Stimulated activated effector memory CD8-positive, alpha-beta T cell treated with anti-CD3 and anti-CD28 coated beads, Interleukin-12 subunit alpha, Interleukin-12 subunit beta, amount 100 ng/mL, for 72 hours (primary cell): Measurements from ENCODE around the gene CIAPIN1.

ENCODE experiments used
- ATAC-seq: fragments of 150-1000 bp; cut with Tn5 transposase; 2 replicates; pipeline ENCODE4 v1.10.0; 2021
- DNase-seq, 2 donors: peaks; one replicate each; pipeline ENCODE4 v3.0.0; 2021 to 2022; ENCODE audit warnings: low spot score in 2 of 2
- H3K27ac Mint-ChIP-seq: one replicate; pipeline ENCODE4 v1.8.0; 2022; ENCODE audit warnings: mild to moderate bottlenecking, mixed read lengths
- H3K36me3 Mint-ChIP-seq: one replicate; pipeline ENCODE4 v1.8.0; 2022; ENCODE audit warnings: mild to moderate bottlenecking, mixed read lengths
- H3K4me1 Mint-ChIP-seq: one replicate; pipeline ENCODE4 v1.8.0; 2022; ENCODE audit warnings: mixed read lengths
- H3K4me3 Mint-ChIP-seq: one replicate; pipeline ENCODE4 v1.8.0; 2022; ENCODE audit warnings: mild to moderate bottlenecking, mixed read lengths
- H3K9me3 Mint-ChIP-seq: one replicate; pipeline ENCODE4 v1.8.0; 2022; ENCODE audit warnings: mixed read lengths

CIAPIN1 gene

DNA sequence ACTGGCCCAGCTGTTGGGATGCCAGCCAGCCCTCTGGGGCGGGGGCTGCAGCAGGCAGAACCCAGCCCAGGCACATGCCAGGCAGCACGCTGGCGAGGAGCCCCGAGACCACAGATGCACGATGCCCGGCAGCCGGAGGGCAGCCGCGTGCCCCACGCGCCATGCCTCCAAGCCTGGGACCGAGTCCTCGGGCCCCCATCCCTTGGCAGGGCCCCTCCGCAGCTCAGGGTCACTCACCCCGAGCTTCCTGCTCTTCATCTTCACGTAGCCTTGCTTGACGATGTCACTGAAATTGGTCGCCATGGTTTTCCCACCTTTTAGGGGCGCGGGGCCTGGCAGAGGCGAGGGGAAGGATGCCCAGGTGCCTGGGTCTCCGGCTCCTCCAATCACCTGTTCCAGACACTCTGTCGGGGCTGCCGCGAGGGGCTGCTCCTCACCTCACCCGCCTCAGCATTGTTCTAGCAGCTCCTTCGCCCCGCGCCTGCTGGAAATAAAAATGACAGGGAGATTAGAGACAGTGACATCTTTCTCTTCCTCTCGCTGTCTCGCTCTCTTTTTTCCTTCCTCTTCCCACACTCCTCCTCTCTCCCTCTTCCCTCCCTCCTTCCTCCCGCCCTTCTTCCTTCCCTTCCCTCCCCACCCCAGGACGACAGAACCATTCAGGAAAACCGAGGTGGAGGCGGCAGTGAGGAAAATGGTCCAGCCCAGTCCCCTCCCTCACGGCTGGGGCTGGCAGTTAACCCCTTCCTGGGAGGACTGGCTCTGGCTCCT lies 32.2 kb upstream of the CIAPIN1 start:
- ATAC-seq (no peak), DNase-seq (no peak)
- no peak overlapping the region for H3K27ac Mint-ChIP-seq
- H3K4me3 Mint-ChIP-seq = no peak overlapping the region
- H3K36me3 Mint-ChIP-seq = peaks cover 6% of the 10 kb centered on the region
- peaks cover 30% of the 10 kb centered on the region for H3K4me1 Mint-ChIP-seq
- no peaks in the 10 kb centered on the region for H3K9me3 Mint-ChIP-seq

DNA sequence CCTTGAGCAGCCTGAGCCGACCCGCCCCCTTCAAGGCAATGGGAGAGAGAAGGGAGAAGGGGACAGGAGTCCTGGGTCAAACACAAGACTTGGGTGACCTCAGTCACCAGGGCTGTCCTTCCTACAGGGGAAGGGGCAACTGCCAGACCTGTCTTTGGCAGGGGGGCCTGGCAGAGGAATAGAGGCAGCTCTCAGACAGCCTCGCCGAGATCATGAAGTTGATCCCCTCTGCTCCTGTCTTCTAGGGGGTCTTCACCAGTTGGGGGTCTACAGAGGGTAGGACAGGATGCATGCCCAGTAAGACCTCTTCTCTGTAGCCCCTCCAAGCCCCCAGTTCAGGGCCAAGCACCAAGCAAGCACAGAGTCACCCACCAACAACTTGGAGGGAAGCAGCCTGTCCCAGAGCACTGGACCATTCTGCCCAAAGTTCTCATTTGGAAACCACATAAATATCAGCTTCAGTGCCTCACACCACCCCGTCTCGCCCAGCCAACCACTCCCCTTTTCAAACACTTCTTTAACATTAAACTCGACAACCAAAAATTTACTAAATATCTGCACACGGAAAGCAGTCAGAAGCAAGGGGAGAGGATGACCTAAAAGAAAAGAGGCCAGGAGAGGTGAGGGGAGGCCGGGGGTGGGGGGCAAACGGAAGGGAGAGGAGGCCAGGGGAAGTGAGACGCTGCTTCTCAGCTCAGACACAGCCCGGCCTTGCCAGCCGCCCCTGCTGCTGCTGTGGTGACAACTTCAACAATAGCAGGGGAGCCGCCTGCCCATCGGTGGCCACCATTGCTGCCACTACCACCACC lies 31.4 kb upstream of the CIAPIN1 start:
- Mint-ChIP-seq H3K4me1 (peaks cover 28% of the 10 kb centered on the region), H3K36me3 (peaks cover 6% of the 10 kb centered on the region), H3K9me3 (no peaks in the 10 kb centered on the region), H3K27ac (no peak overlapping the region), H3K4me3 (no peak overlapping the region)
- no peak for DNase-seq
- ATAC-seq = no peak

DNA sequence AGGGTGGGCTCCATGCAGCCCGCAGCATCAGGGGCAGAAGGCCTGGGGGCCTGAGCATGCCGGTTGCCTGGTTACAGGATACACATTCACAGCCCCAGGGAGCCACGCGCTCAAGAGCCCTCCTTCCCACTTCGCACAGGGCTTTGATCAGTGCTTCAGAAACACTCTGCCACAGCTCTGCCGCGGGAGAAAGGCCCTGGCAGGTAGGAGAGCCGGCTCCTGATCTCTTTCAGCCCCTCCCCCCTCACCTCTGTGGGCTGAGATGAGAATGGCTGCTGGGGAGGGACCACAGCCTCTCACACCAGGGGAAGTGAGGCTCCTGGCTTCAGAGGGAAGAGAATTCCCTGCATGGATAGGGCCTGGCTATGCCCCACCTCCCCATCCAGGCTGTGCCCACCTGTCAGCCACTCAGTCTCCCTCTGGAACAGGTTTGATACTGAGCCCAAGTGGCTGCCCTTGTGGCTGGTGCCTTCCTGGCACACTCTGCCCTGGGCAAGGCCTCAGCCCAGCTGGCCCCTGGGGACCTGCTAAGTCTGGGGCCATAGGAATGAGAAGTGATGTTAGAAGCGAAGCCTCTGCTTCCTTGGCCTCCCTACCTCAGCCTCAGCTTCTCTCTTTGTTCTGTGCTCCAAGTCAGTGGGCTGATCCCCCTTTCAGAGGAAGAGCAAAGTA lies 30.5 kb upstream of the CIAPIN1 start:
- no peak overlapping the region for H3K27ac Mint-ChIP-seq
- peaks cover 10% of the 10 kb centered on the region for H3K36me3 Mint-ChIP-seq
- H3K4me3 Mint-ChIP-seq = no peak overlapping the region
- DNase-seq (no peak), ATAC-seq (no peak)
- peaks cover 28% of the 10 kb centered on the region for H3K4me1 Mint-ChIP-seq
- no peaks in the 10 kb centered on the region for H3K9me3 Mint-ChIP-seq

DNA sequence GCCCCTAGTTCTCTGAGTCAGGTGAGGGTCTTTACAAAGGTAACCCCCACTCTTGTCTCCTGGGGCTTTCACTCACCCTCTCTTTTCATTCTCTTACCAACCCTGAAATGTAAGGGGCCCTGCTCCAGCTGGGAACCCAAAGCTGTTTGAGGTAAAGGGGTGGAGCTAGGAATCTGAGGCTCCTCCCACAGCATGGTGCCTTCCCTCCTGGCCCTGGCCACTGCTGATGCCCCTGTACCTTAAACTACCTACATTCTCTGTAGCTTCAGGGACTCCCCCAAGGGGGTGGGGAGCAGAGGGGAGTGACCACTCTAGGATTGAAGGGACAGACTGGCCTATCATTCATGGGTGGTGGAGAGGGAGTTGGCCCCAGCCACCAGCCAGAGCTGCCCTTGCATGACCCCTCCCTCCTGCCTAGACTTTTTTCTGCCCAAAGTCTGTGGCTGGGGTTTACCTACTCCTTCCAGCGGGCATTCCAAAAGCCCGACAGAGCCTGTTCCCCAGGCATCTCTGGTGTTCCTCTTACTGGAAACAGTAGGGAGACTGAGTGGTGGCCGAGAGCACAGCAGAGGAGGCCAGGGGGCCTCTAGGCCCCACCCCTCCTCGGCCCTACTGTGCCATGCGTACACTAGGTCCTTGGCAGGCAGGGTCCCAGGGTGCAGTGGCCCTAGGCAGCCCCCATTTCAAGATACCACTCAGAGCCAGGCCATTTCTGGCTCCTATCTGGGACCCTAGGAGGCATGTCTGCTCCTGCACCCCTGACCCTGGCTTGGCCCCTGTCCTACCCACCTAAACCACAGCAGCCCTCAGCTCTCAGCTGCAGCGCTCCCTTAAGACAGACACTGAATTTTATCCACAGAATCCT lies 29.6 kb upstream of the CIAPIN1 start:
- Mint-ChIP-seq H3K27ac (peak overlapping the region; percentile 71), H3K4me1 (peaks cover 33% of the 10 kb centered on the region), H3K36me3 (peaks cover 19% of the 10 kb centered on the region), H3K9me3 (no peaks in the 10 kb centered on the region), H3K4me3 (peak overlapping the region; percentile 45)
- ATAC-seq (no peak), DNase-seq (no peak)

DNA sequence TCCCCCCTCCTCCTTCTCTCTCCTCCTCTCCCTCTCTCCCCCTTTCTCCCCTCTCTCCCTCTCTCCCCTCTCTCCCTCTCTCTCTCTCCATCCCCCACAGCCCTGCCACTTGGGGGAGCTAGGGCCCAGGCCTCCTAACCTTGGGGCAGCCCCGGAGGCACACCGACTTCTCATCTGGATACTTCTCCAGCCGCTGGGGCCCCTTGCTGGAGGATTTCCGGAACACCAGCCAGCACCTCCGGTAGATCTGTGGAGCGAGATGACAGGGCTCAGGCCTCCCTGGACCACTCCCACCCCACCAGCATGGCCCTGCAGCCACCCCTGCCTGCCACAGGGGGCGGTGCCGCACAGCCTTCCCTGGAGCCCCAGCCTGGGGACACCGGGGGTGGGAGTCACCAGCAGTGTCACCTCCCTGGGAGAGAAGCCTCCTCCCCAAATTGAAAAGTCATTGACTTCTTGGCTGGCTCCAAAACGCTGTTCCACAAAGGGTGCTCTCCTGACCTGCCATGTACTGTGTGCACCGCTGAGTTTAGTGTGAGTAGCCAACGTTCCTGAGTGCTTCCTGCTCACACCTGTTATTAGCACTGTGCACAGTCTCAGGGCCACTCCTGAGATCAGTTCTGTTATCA lies 28.6 kb upstream of the CIAPIN1 start:
- Mint-ChIP-seq H3K9me3 (no peaks in the 10 kb centered on the region), H3K27ac (peak overlapping the region; percentile 71), H3K36me3 (peaks cover 28% of the 10 kb centered on the region), H3K4me3 (peak overlapping the region; percentile 45), H3K4me1 (peaks cover 29% of the 10 kb centered on the region)
- ATAC-seq (peak; percentile 96), DNase-seq (peak; percentile 64 to 91)

DNA sequence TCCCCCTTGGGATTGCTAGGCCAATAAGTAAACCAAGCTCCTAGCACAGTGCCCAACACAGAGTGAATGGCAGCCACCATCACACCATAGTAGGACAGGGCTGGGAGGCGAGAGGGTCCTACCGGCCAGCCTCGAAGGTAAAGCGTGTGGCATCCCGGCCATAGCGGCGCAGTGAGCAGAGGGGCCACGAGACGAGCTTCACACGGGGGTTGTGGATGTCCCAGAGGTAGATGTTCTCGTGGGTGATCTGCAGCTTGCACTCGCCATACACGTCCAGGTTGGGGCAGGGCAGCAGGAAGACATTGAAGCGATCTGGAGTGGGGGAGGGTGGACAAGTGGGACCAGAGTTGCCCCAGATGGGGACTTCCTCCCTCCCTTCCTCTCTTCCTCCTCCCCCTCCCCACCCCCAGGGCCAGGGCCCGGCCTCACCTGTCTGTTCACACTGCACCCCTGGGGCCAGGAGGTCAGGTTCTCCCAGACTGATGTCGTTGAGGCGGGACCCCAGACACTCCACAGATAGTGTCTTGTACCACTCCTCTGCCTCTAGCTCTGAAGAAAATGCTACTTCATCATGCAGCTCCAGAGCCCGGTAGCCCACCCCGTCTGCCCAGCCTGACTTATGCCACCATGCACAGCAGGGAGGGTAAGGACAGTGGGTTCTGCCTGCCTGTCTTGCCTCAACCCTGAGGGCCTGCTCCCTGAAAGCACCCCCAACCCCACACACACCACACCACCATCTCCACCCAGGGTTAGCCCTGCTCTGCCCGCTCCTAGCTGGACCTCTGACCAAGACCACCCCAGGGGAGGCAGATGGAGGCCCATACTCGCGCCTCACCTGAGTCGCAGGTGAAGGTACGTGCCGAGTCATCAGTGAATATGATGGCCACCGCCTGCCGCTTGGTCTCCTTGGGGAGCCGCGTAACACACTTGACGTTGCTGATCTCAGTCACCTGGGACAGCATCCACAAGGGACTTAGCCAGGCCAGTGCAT lies 27.8 kb upstream of the CIAPIN1 start:
- peaks cover 29% of the 10 kb centered on the region for H3K4me1 Mint-ChIP-seq
- H3K4me3 Mint-ChIP-seq = peak overlapping the region; percentile 45
- H3K27ac Mint-ChIP-seq = peak overlapping the region; percentile 71
- H3K36me3 Mint-ChIP-seq = peaks cover 37% of the 10 kb centered on the region
- no peaks in the 10 kb centered on the region for H3K9me3 Mint-ChIP-seq
- no peak for ATAC-seq
- no peak for DNase-seq

DNA sequence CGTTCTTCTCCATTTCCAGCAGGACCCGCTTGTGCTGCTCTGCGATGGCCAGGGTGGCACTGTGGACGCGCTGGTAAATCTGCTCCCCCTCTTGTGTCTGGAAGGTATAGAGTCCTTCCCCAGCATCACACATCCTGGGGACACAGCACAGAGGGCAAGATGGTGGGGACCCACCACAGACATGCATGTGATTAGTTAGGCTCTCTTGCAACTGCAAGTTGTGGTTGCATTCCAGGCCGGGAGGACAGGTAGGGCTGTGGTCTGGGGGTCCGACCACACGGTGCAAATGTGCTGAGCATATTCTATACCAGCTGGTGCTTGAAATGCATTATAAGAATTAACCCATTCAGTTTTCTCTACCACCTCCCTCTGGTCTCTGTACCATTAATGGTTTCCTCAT lies 26.7 kb upstream of the CIAPIN1 start:
- H3K27ac Mint-ChIP-seq = no peak overlapping the region
- peaks cover 22% of the 10 kb centered on the region for H3K4me1 Mint-ChIP-seq
- DNase-seq (no peak), ATAC-seq (no peak)
- no peaks in the 10 kb centered on the region for H3K9me3 Mint-ChIP-seq
- H3K4me3 Mint-ChIP-seq = no peak overlapping the region
- H3K36me3 Mint-ChIP-seq = peaks cover 48% of the 10 kb centered on the region

DNA sequence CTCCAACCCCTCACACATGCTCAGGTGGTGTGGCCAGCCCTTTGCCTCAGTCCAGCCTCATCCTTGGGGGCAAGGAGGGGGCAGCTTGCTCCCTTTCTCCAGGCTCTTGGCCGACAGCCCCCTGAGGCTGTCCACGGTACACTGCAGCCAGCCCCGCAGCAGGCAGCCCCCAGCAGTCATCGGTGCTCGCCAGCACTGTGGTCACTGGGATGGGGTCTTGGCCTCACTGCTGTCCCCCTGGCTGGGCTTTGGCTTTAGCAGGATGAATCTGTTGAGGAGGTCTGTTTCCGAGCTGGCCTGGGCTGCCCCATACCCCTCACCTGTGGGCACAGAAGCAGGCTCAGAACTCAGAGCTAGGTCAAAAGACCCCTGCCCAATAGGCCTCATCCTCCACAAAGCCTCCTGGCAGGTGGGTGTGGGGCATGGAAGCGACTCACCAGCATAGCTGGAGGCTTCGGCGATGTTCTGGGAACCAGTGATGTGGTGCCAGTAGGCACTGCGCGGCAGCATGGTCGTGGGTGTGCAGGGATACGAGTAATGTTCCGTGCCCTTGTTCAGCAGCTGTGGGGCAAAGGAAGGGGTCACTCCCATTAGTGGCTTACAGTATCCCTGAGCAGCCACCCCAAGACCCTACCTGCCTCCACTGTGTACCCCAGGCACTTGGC lies 26.1 kb upstream of the CIAPIN1 start:
- Mint-ChIP-seq H3K27ac (no peak overlapping the region), H3K4me1 (peaks cover 22% of the 10 kb centered on the region), H3K9me3 (no peaks in the 10 kb centered on the region), H3K36me3 (peaks cover 54% of the 10 kb centered on the region), H3K4me3 (no peak overlapping the region)
- ATAC-seq = no peak
- DNase-seq = no peak

DNA sequence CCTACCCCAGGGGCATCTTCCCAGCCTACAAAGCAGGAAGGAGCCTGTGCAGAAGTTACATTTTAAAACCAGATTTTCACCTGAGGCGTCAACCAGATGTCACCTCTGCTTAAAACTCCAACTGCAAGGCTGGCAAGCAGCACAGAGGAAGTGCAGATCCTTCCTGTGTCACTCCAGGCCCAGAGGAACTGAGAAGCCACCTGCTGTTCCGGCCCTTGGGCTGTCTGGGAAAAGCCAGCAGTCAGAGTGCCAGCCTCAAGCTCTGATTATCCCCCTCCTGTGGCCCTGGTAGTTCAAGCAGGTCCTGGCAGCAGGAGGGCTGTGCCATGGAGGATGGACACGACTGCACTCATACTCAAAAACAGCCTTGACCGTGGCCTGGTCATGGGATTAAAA lies 25.5 kb upstream of the CIAPIN1 start:
- no peak for DNase-seq
- Mint-ChIP-seq H3K36me3 (peaks cover 60% of the 10 kb centered on the region), H3K9me3 (no peaks in the 10 kb centered on the region), H3K27ac (no peak overlapping the region), H3K4me1 (peaks cover 22% of the 10 kb centered on the region), H3K4me3 (no peak overlapping the region)
- no peak for ATAC-seq

DNA sequence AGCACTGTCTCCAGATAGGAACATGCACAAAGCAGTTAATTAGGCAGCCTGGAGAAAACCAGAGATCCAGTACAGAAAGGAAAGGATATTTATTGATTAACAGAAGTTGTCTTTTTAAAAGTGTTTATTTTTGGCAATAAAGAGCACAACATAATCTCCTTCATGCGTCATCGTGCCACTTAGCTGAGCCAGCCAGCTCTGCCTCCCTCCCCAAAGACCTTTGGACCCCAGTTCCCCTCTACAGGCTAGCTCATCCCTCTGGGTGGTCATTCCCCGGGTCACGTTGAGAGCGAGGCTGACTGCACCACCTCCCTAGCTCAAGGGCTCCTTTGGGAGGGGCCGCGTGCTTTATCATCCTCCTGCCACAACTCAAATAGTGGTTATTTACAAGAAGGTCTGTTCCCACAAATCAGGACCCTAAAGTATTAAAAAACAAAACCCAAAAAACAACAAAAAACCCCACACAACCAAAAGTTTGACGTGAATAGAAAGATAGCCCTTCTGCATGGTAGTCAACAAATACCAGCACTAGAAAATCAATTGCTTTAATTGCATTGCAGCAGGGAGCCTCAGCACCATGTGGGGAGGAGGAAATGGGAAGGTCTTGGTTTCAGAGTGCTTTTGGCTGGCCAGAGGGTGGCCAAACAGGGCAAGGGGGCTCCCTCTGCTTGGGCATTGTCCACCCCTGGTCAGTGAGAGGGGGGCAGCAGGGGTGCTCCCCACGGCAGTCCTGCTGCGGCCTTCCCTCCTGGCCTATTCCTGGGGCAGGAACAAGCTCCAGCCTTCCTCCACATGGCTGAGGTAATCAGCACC lies 24.9 kb upstream of the CIAPIN1 start:
- no peaks in the 10 kb centered on the region for H3K9me3 Mint-ChIP-seq
- H3K36me3 Mint-ChIP-seq = peaks cover 66% of the 10 kb centered on the region
- H3K27ac Mint-ChIP-seq = no peak overlapping the region
- H3K4me1 Mint-ChIP-seq = peaks cover 22% of the 10 kb centered on the region
- DNase-seq = no peak
- no peak for ATAC-seq
- H3K4me3 Mint-ChIP-seq = no peak overlapping the region

DNA sequence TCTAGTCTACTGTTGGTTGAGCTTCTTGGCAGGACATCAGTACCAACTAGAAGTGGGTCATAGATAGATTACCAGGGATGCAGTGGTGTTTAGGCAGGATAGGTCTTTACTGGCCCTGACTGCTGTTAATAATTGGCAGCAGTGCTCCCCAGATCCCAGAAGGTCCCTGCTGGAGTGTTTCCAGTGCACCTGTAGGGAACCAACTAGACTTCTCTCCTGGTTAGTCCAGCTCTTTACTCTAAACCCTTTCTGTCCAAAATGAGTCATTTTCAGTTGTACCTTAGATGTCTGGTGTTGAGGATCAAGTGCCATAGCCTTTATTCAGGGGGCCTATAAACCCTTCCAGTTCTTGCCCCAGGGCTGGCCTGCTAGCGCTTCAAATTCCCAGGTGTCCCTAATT lies 24.0 kb upstream of the CIAPIN1 start:
- H3K4me3 Mint-ChIP-seq = no peak overlapping the region
- peaks cover 75% of the 10 kb centered on the region for H3K36me3 Mint-ChIP-seq
- H3K9me3 Mint-ChIP-seq = no peaks in the 10 kb centered on the region
- ATAC-seq (no peak), DNase-seq (no peak)
- H3K27ac Mint-ChIP-seq = no peak overlapping the region
- peaks cover 18% of the 10 kb centered on the region for H3K4me1 Mint-ChIP-seq

DNA sequence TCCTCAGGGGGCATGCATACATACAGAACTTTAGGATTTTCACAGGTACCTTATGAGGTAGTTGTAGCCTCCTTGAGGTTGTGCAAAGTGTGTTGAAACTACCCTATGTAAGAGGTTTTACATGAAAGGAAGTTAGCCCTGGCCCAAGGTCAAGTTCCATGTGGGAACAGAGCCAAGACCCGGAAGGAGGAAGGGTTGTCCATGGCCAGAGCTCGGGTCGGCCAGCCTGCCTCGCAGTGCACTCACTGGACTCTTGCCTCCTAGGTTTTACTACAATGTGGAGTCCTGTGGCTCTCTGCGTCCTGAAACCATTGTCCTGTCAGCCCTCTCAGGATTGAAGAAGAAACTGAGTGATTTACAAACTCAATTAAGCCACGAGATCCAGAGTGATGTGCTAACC lies 23.5 kb upstream of the CIAPIN1 start:
- H3K36me3 Mint-ChIP-seq = peaks cover 80% of the 10 kb centered on the region
- ATAC-seq (no peak), DNase-seq (no peak)
- no peak overlapping the region for H3K27ac Mint-ChIP-seq
- H3K9me3 Mint-ChIP-seq = no peaks in the 10 kb centered on the region
- H3K4me1 Mint-ChIP-seq = peaks cover 18% of the 10 kb centered on the region
- no peak overlapping the region for H3K4me3 Mint-ChIP-seq
